Measurements from ENCODE around the gene CELA2A.

CELA2A gene

DNA sequence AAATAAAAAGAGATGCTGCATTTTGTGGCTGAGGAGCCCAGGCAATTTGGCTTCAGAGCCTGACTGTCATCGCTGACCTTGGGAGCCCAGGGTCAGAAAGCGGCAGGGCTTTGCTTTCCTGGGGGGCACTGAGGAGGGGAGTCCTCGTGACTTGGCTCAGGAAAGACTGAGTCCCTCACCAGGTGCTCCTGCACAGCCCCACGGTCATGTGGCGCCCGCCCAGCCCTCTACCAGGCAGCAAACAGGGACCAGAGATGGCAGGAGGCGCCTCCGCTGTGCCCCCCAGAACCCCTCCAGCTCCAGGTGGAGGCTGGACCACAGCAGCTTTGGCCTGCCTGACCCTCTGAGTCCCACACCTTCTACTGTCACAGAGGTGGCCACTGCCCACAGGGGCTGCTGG lies 33.7 kb upstream of the CELA2A start:
- TF ChIP-seq BACH2 (CRISPR knock-in tag; IDR thresholded peaks at IDR 0.05; ENCODE audit: borderline replicate concordance) (no peak), ARNTL (CRISPR knock-in tag; IDR thresholded peaks at IDR 0.05; ENCODE audit: borderline replicate concordance, low read depth) (no peak), SNAI2 (CRISPR knock-in tag; IDR thresholded peaks at IDR 0.05) (no peak), OSR1 (CRISPR knock-in tag; IDR thresholded peaks at IDR 0.05) (no peak), ZNF70 (CRISPR knock-in tag; IDR thresholded peaks at IDR 0.05) (no peak), ZFP3 (CRISPR knock-in tag; IDR thresholded peaks at IDR 0.05) (no peak), PPARA (CRISPR knock-in tag; IDR thresholded peaks at IDR 0.05; ENCODE audit: borderline replicate concordance) (no peak), ZNF8 (CRISPR knock-in tag; IDR thresholded peaks at IDR 0.05) (no peak), ESRRG (CRISPR knock-in tag; IDR thresholded peaks at IDR 0.05) (no peak)
- TF ChIP-seq, protein P1, sequence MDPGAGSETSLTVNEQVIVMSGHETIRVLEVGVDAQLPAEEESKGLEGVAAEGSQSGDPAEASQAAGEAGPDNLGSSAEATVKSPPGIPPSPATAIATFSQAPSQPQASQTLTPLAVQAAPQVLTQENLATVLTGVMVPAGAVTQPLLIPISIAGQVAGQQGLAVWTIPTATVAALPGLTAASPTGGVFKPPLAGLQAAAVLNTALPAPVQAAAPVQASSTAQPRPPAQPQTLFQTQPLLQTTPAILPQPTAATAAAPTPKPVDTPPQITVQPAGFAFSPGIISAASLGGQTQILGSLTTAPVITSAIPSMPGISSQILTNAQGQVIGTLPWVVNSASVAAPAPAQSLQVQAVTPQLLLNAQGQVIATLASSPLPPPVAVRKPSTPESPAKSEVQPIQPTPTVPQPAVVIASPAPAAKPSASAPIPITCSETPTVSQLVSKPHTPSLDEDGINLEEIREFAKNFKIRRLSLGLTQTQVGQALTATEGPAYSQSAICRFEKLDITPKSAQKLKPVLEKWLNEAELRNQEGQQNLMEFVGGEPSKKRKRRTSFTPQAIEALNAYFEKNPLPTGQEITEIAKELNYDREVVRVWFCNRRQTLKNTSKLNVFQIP (CRISPR knock-in tag; IDR thresholded peaks at IDR 0.05; ENCODE audit: borderline replicate concordance, low read depth) = no peak
- TF ChIP-seq, protein P2, sequence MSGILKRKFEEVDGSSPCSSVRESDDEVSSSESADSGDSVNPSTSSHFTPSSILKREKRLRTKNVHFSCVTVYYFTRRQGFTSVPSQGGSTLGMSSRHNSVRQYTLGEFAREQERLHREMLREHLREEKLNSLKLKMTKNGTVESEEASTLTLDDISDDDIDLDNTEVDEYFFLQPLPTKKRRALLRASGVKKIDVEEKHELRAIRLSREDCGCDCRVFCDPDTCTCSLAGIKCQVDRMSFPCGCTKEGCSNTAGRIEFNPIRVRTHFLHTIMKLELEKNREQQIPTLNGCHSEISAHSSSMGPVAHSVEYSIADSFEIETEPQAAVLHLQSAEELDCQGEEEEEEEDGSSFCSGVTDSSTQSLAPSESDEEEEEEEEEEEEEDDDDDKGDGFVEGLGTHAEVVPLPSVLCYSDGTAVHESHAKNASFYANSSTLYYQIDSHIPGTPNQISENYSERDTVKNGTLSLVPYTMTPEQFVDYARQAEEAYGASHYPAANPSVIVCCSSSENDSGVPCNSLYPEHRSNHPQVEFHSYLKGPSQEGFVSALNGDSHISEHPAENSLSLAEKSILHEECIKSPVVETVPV (CRISPR knock-in tag; IDR thresholded peaks at IDR 0.05) = no peak
- TF ChIP-seq, protein P3, sequence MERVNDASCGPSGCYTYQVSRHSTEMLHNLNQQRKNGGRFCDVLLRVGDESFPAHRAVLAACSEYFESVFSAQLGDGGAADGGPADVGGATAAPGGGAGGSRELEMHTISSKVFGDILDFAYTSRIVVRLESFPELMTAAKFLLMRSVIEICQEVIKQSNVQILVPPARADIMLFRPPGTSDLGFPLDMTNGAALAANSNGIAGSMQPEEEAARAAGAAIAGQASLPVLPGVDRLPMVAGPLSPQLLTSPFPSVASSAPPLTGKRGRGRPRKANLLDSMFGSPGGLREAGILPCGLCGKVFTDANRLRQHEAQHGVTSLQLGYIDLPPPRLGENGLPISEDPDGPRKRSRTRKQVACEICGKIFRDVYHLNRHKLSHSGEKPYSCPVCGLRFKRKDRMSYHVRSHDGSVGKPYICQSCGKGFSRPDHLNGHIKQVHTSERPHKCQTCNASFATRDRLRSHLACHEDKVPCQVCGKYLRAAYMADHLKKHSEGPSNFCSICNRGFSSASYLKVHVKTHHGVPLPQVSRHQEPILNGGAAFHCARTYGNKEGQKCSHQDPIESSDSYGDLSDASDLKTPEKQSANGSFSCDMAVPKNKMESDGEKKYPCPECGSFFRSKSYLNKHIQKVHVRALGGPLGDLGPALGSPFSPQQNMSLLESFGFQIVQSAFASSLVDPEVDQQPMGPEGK (CRISPR knock-in tag; IDR thresholded peaks at IDR 0.05; ENCODE audit: borderline replicate concordance) = no peak
- no peak for ATAC-seq

DNA sequence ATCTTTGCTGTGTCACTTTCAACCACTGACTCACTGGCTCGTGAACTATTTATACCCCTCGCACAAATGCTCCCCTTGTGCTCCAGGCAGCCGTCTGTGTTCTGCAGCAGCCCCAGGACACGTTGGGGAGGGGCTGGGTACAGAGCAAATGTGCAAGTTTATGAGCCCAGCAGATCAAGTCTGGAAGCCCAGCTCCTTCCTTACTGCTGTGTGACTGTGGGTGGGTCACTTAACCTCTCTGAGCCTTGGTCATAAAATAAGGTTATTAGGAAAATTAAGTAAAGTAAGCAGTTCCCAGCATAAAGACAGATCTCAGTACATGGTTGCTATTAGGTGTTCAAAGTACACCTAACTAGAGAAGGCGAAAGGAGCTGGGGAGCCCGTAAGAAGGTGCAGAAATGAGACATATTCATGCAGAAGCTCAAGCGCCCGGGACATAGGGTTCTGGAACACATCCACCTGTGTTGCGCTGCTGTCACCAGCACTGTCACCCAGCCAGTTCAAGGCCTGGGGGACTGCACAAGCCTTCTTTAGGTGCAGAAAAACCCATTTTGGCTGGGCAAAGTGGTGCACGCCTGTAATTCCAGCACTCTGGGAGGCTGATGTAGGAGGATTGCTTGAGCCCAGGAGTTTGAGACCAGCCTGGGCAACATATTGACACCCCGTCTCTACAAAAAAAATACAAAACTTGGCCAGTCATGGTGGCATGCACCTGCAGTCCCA lies 33.0 kb upstream of the CELA2A start:
- TF ChIP-seq ESRRG (CRISPR knock-in tag; IDR thresholded peaks at IDR 0.05) (no peak), CSDC2 (CRISPR knock-in tag; IDR thresholded peaks at IDR 0.05) (no peak), TCF4 (CRISPR knock-in tag; IDR thresholded peaks at IDR 0.05; ENCODE audit: borderline replicate concordance) (no peak), GLIS3 (CRISPR knock-in tag; IDR thresholded peaks at IDR 0.05) (no peak), BACH2 (CRISPR knock-in tag; IDR thresholded peaks at IDR 0.05; ENCODE audit: borderline replicate concordance) (no peak), ZNF8 (CRISPR knock-in tag; IDR thresholded peaks at IDR 0.05) (no peak), SNAI2 (CRISPR knock-in tag; IDR thresholded peaks at IDR 0.05) (no peak), ARNTL (CRISPR knock-in tag; IDR thresholded peaks at IDR 0.05; ENCODE audit: borderline replicate concordance, low read depth) (no peak), ZNF70 (CRISPR knock-in tag; IDR thresholded peaks at IDR 0.05) (no peak), ZNF565 (CRISPR knock-in tag; conservative IDR thresholded peaks at IDR 0.05; ENCODE audit: low read depth) (no peak), ZFP30 (CRISPR knock-in tag; IDR thresholded peaks at IDR 0.05) (no peak), RARB (CRISPR knock-in tag; IDR thresholded peaks at IDR 0.05) (no peak)
- TF ChIP-seq, protein P2 (CRISPR knock-in tag; IDR thresholded peaks at IDR 0.05) = no peak
- TF ChIP-seq, protein P3 (CRISPR knock-in tag; IDR thresholded peaks at IDR 0.05; ENCODE audit: borderline replicate concordance) = no peak
- TF ChIP-seq, protein P4, sequence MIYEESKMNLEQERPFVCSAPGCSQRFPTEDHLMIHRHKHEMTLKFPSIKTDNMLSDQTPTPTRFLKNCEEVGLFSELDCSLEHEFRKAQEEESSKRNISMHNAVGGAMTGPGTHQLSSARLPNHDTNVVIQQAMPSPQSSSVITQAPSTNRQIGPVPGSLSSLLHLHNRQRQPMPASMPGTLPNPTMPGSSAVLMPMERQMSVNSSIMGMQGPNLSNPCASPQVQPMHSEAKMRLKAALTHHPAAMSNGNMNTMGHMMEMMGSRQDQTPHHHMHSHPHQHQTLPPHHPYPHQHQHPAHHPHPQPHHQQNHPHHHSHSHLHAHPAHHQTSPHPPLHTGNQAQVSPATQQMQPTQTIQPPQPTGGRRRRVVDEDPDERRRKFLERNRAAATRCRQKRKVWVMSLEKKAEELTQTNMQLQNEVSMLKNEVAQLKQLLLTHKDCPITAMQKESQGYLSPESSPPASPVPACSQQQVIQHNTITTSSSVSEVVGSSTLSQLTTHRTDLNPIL (CRISPR knock-in tag; IDR thresholded peaks at IDR 0.05; ENCODE audit: low read depth) = no peak
- TF ChIP-seq, protein P5, sequence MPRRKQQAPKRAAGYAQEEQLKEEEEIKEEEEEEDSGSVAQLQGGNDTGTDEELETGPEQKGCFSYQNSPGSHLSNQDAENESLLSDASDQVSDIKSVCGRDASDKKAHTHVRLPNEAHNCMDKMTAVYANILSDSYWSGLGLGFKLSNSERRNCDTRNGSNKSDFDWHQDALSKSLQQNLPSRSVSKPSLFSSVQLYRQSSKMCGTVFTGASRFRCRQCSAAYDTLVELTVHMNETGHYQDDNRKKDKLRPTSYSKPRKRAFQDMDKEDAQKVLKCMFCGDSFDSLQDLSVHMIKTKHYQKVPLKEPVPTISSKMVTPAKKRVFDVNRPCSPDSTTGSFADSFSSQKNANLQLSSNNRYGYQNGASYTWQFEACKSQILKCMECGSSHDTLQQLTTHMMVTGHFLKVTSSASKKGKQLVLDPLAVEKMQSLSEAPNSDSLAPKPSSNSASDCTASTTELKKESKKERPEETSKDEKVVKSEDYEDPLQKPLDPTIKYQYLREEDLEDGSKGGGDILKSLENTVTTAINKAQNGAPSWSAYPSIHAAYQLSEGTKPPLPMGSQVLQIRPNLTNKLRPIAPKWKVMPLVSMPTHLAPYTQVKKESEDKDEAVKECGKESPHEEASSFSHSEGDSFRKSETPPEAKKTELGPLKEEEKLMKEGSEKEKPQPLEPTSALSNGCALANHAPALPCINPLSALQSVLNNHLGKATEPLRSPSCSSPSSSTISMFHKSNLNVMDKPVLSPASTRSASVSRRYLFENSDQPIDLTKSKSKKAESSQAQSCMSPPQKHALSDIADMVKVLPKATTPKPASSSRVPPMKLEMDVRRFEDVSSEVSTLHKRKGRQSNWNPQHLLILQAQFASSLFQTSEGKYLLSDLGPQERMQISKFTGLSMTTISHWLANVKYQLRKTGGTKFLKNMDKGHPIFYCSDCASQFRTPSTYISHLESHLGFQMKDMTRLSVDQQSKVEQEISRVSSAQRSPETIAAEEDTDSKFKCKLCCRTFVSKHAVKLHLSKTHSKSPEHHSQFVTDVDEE (CRISPR knock-in tag; IDR thresholded peaks at IDR 0.05) = no peak
- TF ChIP-seq, protein P1 (CRISPR knock-in tag; IDR thresholded peaks at IDR 0.05; ENCODE audit: borderline replicate concordance, low read depth) = no peak
- ATAC-seq = no peak
